CD14-positive monocyte (primary cell): ENCODE data around the gene COL4A2. TPM values are rescaled to one million over a fixed set of nuclear protein-coding genes. Genes with fewer than 3 reads are reported as not detected.

Experiments
- DNase-seq, 3 donors: peaks; one replicate each; pipeline ENCODE4 v3.0.0-alpha.2; 2011 to 2022
- H2AFZ ChIP-seq: 2 replicates; pipeline ENCODE4 v1.6.0; 2012; ENCODE audit warnings: mild to moderate bottlenecking, low read depth, low read length, inconsistent platforms; ENCODE audit not compliant: insufficient read depth, poor library complexity, severe bottlenecking
- H3K27ac ChIP-seq, 2 donors: 1 replicate in 1 of 2; 2 replicates in 1 of 2; pipeline ENCODE4 v1.5.1; 2012 to 2013; ENCODE audit warnings: low read length in 2 of 2, control low read depth in 1 of 2, inconsistent platforms in 1 of 2, low read depth in 1 of 2, mild to moderate bottlenecking in 1 of 2
- H3K27me3 ChIP-seq, 2 donors: one replicate each; pipeline versions ENCODE4 v1.6.0 to v1.6.1; 2011 to 2013; ENCODE audit warnings: low read length in 2 of 2; ENCODE audit not compliant: control insufficient read depth in 2 of 2, insufficient read depth in 2 of 2
- H3K36me3 ChIP-seq, 2 donors: replicated peaks in 1 of 2; 1 replicate in 1 of 2; 2 replicates in 1 of 2; pipeline versions ENCODE4 v1.5.1 to v1.6.1; 2012 to 2013; ENCODE audit warnings: low read length in 2 of 2, control low read depth in 1 of 2, inconsistent platforms in 1 of 2, mild to moderate bottlenecking in 1 of 2; ENCODE audit not compliant: insufficient read depth in 2 of 2, control insufficient read depth in 1 of 2
- H3K4me1 ChIP-seq, 2 donors: 1 replicate in 1 of 2; 2 replicates in 1 of 2; pipeline versions ENCODE4 v1.5.1 to v1.6.1; 2012 to 2013; ENCODE audit warnings: low read length in 2 of 2, control low read depth in 1 of 2, inconsistent platforms in 1 of 2, mild to moderate bottlenecking in 1 of 2, moderate library complexity in 1 of 2; ENCODE audit not compliant: insufficient read depth in 2 of 2, control insufficient read depth in 1 of 2
- H3K4me2 ChIP-seq: replicated peaks from 2 replicates; pipeline ENCODE3; 2012; ENCODE audit warnings: low read length, moderate library complexity, mild to moderate bottlenecking; ENCODE audit not compliant: poor library complexity, severe bottlenecking; ENCODE audit errors: extremely low read depth
- H3K4me3 ChIP-seq, 3 experiments: fragments of 200-600 bp in 1 of 3; sonication (generic) in 1 of 3; replicated peaks in 1 of 3; 1 replicate in 2 of 3; 2 replicates in 1 of 3; pipeline ENCODE4 v1.5.1; 2011 to 2013; ENCODE audit warnings: low read length in 3 of 3, mild to moderate bottlenecking in 3 of 3, control low read depth in 2 of 3, low read depth in 2 of 3, inconsistent platforms in 1 of 3, moderate library complexity in 1 of 3
- H3K79me2 ChIP-seq: 2 replicates; pipeline ENCODE4 v1.6.0; 2012; ENCODE audit warnings: mild to moderate bottlenecking, control low read depth, inconsistent platforms, low read length, moderate library complexity; ENCODE audit not compliant: insufficient read depth
- H3K9ac ChIP-seq: 2 replicates; pipeline ENCODE4 v1.6.0; 2017; ENCODE audit warnings: low read length, mild to moderate bottlenecking; ENCODE audit not compliant: insufficient read depth, poor library complexity, severe bottlenecking
- H3K9me3 ChIP-seq, 2 donors: replicated peaks in 1 of 2; 1 replicate in 1 of 2; 2 replicates in 1 of 2; pipeline versions ENCODE4 v1.5.1 to v1.6.1; 2012 to 2013; ENCODE audit warnings: low read length in 2 of 2, control low read depth in 1 of 2; ENCODE audit not compliant: control insufficient read depth in 1 of 2, insufficient read depth in 1 of 2
- H4K20me1 ChIP-seq: 2 replicates; pipeline ENCODE4 v1.6.0; 2012; ENCODE audit warnings: mild to moderate bottlenecking, low read length, control low read depth, moderate library complexity; ENCODE audit not compliant: insufficient read depth
- H3K27ac Mint-ChIP-seq, 7 donors: one replicate each; pipeline ENCODE4 v1.8.0; 2020; ENCODE audit warnings: mild to moderate bottlenecking in 7 of 7, mixed read lengths in 7 of 7, moderate library complexity in 6 of 7, inconsistent platforms in 2 of 7
- H3K27me3 Mint-ChIP-seq, 3 donors: one replicate each; pipeline ENCODE4 v1.8.0; 2021 to 2022; ENCODE audit warnings: low read depth in 3 of 3, mild to moderate bottlenecking in 3 of 3, mixed read lengths in 3 of 3, moderate library complexity in 3 of 3, inconsistent platforms in 1 of 3
- H3K36me3 Mint-ChIP-seq, 2 donors: one replicate each; pipeline ENCODE4 v1.8.0; 2020; ENCODE audit warnings: mixed read lengths in 2 of 2, inconsistent platforms in 1 of 2, mild to moderate bottlenecking in 1 of 2
- H3K4me1 Mint-ChIP-seq: one replicate; pipeline ENCODE4 v1.8.0; 2020; ENCODE audit warnings: mild to moderate bottlenecking, mixed read lengths
- H3K4me3 Mint-ChIP-seq, 2 donors: one replicate each; pipeline ENCODE4 v1.8.0; 2020; ENCODE audit warnings: mild to moderate bottlenecking in 2 of 2, mixed read lengths in 2 of 2, moderate library complexity in 1 of 2
- H3K9me3 Mint-ChIP-seq, 7 donors: one replicate each; pipeline ENCODE4 v1.8.0; 2020 to 2022; ENCODE audit warnings: mixed read lengths in 7 of 7, mild to moderate bottlenecking in 6 of 7, moderate library complexity in 6 of 7, inconsistent platforms in 2 of 7
- CTCF ChIP-seq: fragments of 200-600 bp; IDR thresholded peaks from one replicate; pipeline ENCODE4 v1.8.0; 2022; ENCODE audit warnings: antibody characterized with exemption, mild to moderate bottlenecking
- WGBS: methylation state at CpG from one replicate; pipeline ENCODE4 v1.1.5; 2013; ENCODE audit warnings: missing lambda C conversion rate; ENCODE audit not compliant: insufficient coverage; 5-methylcytosine and 5-hydroxymethylcytosine counted together
- intact Hi-C, 2 donors: fragments of 100-400 bp; cut with micrococcal nuclease; formaldehyde crosslinking; loops; one replicate each; pipeline versions ENCODE4 v1.15.0 to v1.15.1; 2023
- polyA plus RNA-seq, 3 donors: library from polyadenylated mRNA; depleted of rRNA in 1 of 3; unstranded in 2 of 3; stranded (reverse) in 1 of 3; fragments of 300-500 nt in 2 of 3; fragments of >200 nt in 1 of 3; fragmentation: Illumina TruSeq in 2 of 3; gene quantifications; 1 replicate in 2 of 3; 2 replicates in 1 of 3; pipeline ENCODE4 v1.2.3, GENCODE V29; 2012 to 2021

Gene COL4A2
- polyA plus RNA-seq, 3 donors = not detected

GRCh38 chr13:110266431-110266809, 40.7 kb upstream of the COL4A2 start:
- no peaks in the 10 kb centered on the region for H3K79me2 ChIP-seq
- H3K27me3 ChIP-seq = peaks cover 0 to 17% of the 10 kb centered on the region in 2 donors
- no peak overlapping the region for H2AFZ ChIP-seq
- no peak overlapping the region for H3K27ac ChIP-seq
- H3K9ac ChIP-seq = no peak overlapping the region
- no peak overlapping the region for H3K4me3 ChIP-seq
- H3K27me3 Mint-ChIP-seq = peaks cover 11 to 39% (median 20%) of the 10 kb centered on the region in 3 donors
- DNase-seq = no peak
- no peak for TF ChIP-seq CTCF
- no peaks in the 10 kb centered on the region for H3K9me3 ChIP-seq
- H3K4me1 ChIP-seq = no peaks in the 10 kb centered on the region
- H4K20me1 ChIP-seq = no peaks in the 10 kb centered on the region
- H3K4me2 ChIP-seq = no peak overlapping the region
- H3K4me3 Mint-ChIP-seq = no peak overlapping the region
- H3K36me3 Mint-ChIP-seq = no peaks in the 10 kb centered on the region
- 96% methylated on average over 4 of the region's 8 CpGs for WGBS
- peaks cover 0 to 2% (median 0%) of the 10 kb centered on the region in 7 donors for H3K9me3 Mint-ChIP-seq
- H3K27ac Mint-ChIP-seq = no peak overlapping the region
- no peaks in the 10 kb centered on the region for H3K36me3 ChIP-seq
- intact Hi-C loops = no loop called here
- no peaks in the 10 kb centered on the region for H3K4me1 Mint-ChIP-seq

GRCh38 chr13:110266983-110267382, 40.1 kb upstream of the COL4A2 start:
- no peaks in the 10 kb centered on the region for H4K20me1 ChIP-seq
- no peak overlapping the region for H3K27ac ChIP-seq
- no peaks in the 10 kb centered on the region for H3K79me2 ChIP-seq
- intact Hi-C loops = no loop called here
- H3K36me3 ChIP-seq = no peaks in the 10 kb centered on the region
- peak overlapping the region in 1 of 2 donors; percentile 28 for H3K4me3 Mint-ChIP-seq
- no peaks in the 10 kb centered on the region for H3K9me3 ChIP-seq
- H2AFZ ChIP-seq = no peak overlapping the region
- no peak overlapping the region for H3K4me3 ChIP-seq
- no peaks in the 10 kb centered on the region for H3K4me1 Mint-ChIP-seq
- H3K27me3 ChIP-seq = peaks cover 0 to 17% of the 10 kb centered on the region in 2 donors
- no peaks in the 10 kb centered on the region for H3K4me1 ChIP-seq
- no peaks in the 10 kb centered on the region for H3K36me3 Mint-ChIP-seq
- no peak overlapping the region for H3K4me2 ChIP-seq
- 32% methylated on average over 6 of the region's 10 CpGs for WGBS
- DNase-seq = no peak
- no peak overlapping the region for H3K9ac ChIP-seq
- H3K27ac Mint-ChIP-seq = peak overlapping the region in 1 of 7 donors; percentile 26
- H3K9me3 Mint-ChIP-seq = peaks cover 0 to 2% (median 0%) of the 10 kb centered on the region in 7 donors
- TF ChIP-seq CTCF = no peak
- H3K27me3 Mint-ChIP-seq = peaks cover 11 to 34% (median 16%) of the 10 kb centered on the region in 3 donors
